PC-3 (cell line): Measurements from ENCODE around the gene TCERG1L. TPM values are rescaled to one million over a fixed set of nuclear protein-coding genes. Genes with fewer than 3 reads are reported as not detected.
"Not testable (repeated sequence)": the region's sequence is repeated elsewhere in the genome, so short reads cannot be mapped to it uniquely, and the experiment has no call there.

ENCODE experiments used
- ATAC-seq: fragments of 200-7000 bp; cut with Tn5 transposase; 2 replicates; pipeline ENCODE4 v1.9.1; 2020; ENCODE audit warnings: mild to moderate bottlenecking, moderate library complexity
- BruUV-seq: library from RNA; stranded (reverse); fragments of 400-500 nt; replicated peaks from 2 replicates; lab custom pipeline; 2021; lab: Mats Ljungman, UMichigan
- CTCF ChIA-PET: fragments of 300-600 bp; sonication (Branson Sonifier 250); formaldehyde crosslinking; loops from one replicate; lab custom pipeline; 2022; ENCODE audit warnings: antibody characterized with exemption; lab: Charles Lee
- POLR2A ChIA-PET: fragments of 300-600 bp; sonication (Branson Sonifier 250); formaldehyde crosslinking; loops from one replicate; lab custom pipeline; 2022; ENCODE audit warnings: antibody characterized with exemption; ENCODE audit not compliant: unreplicated experiment; lab: Charles Lee
- DNase-seq: peaks from one replicate; pipeline ENCODE4 v3.0.0-alpha.2; 2015
- H2AFZ ChIP-seq: fragments of 300-600 bp; sonication (generic); 2 replicates; pipeline ENCODE4 v1.6.0; 2016; ENCODE audit warnings: antibody characterized with exemption, low read length
- H3F3A ChIP-seq: fragments of 300-600 bp; sonication (generic); one replicate; pipeline ENCODE4 v1.6.0; 2017; ENCODE audit warnings: antibody characterized with exemption, low read length, control low read depth, mild to moderate bottlenecking; ENCODE audit not compliant: unreplicated experiment
- H3K27ac ChIP-seq: fragments of 300-600 bp; sonication (generic); 2 replicates; pipeline ENCODE4 v1.5.1; 2016; ENCODE audit warnings: mild to moderate bottlenecking, low read length
- H3K27me3 ChIP-seq: fragments of 300-600 bp; sonication (generic); 2 replicates; pipeline ENCODE4 v1.6.1; 2016; ENCODE audit warnings: low read length, mixed read lengths
- H3K36me3 ChIP-seq: fragments of 300-600 bp; sonication (generic); 2 replicates; pipeline ENCODE4 v1.6.1; 2016; ENCODE audit warnings: low read depth, mixed run types, low read length, mixed read lengths
- H3K4me1 ChIP-seq: fragments of 300-600 bp; sonication (generic); 2 replicates; pipeline ENCODE4 v1.5.1; 2016; ENCODE audit warnings: low read length; ENCODE audit not compliant: insufficient read depth
- H3K4me2 ChIP-seq: fragments of 300-600 bp; sonication (generic); 2 replicates; pipeline ENCODE4 v1.6.0; 2016; ENCODE audit warnings: low read length
- H3K4me3 ChIP-seq: fragments of 300-600 bp; sonication (generic); 2 replicates; pipeline ENCODE4 v1.5.1; 2016; ENCODE audit warnings: mild to moderate bottlenecking, low read length, mixed read lengths
- H3K79me2 ChIP-seq: fragments of 300-600 bp; sonication (generic); 2 replicates; pipeline ENCODE4 v1.6.1; 2017; ENCODE audit warnings: low read length, mixed read lengths
- H3K9ac ChIP-seq: fragments of 300-600 bp; sonication (generic); 2 replicates; pipeline ENCODE4 v1.6.0; 2016; ENCODE audit warnings: mild to moderate bottlenecking, low read length
- H3K9me2 ChIP-seq: fragments of 300-600 bp; sonication (generic); replicated peaks from 2 replicates; pipeline ENCODE4 v1.6.1; 2016; ENCODE audit warnings: mixed run types, low read length, mixed read lengths
- H3K9me3 ChIP-seq: fragments of 300-600 bp; sonication (generic); 2 replicates; pipeline ENCODE4 v1.6.1; 2016; ENCODE audit warnings: low read length, mixed read lengths
- H4K20me1 ChIP-seq: fragments of 300-600 bp; sonication (generic); 2 replicates; pipeline ENCODE4 v1.6.1; 2016; ENCODE audit warnings: low read length, mixed read lengths
- CTCF ChIP-seq: fragments of 300-600 bp; sonication (generic); conservative IDR thresholded peaks from 2 replicates; pipeline ENCODE4 v1.5.1; 2017; ENCODE audit warnings: antibody characterized with exemption, low read depth, mild to moderate bottlenecking, low read length
- EZH2 ChIP-seq: fragments of 300-600 bp; sonication (generic); IDR thresholded peaks from one replicate; pipeline ENCODE4 v1.6.1; 2017; ENCODE audit warnings: antibody characterized with exemption, mild to moderate bottlenecking, low read length; ENCODE audit not compliant: unreplicated experiment
- EZH2phosphoT487 ChIP-seq: fragments of 300-600 bp; sonication (generic); IDR thresholded peaks from 2 replicates; pipeline ENCODE4 v1.6.1; 2018; ENCODE audit warnings: mild to moderate bottlenecking, antibody characterized with exemption, low read length, borderline replicate concordance
- intact Hi-C: fragments of 100-400 bp; cut with micrococcal nuclease; formaldehyde crosslinking; loops from 2 replicates; pipeline ENCODE4 v1.9.0; 2023
- total RNA-seq: library from RNA; depleted of rRNA; stranded (reverse); fragments of >200 nt; gene quantifications from 2 replicates; pipeline ENCODE4 v1.2.3, GENCODE V29; 2014

Gene TCERG1L
- total RNA-seq, 1 experiment from 2014 or later = not detected

- H3K9ac ChIP-seq = no peak overlapping the region
- H3K27me3 ChIP-seq = no peaks in the 10 kb centered on the region
- DNase-seq (no peak), ATAC-seq (no peak)
- H3K4me1 ChIP-seq = no peaks in the 10 kb centered on the region
- H4K20me1 ChIP-seq = no peaks in the 10 kb centered on the region
- BruUV-seq = no TSS peak
- intact Hi-C loops = no loop called here
- no peaks in the 10 kb centered on the region for H3K79me2 ChIP-seq
- H3F3A ChIP-seq = no peaks in the 10 kb centered on the region
- no peaks in the 10 kb centered on the region for H3K9me2 ChIP-seq
- no peaks in the 10 kb centered on the region for H3K9me3 ChIP-seq
- ChIA-PET POLR2A (no interaction called here), CTCF (no interaction called here)
- no peak overlapping the region for H3K27ac ChIP-seq
- no peak for TF ChIP-seq CTCF
- TF ChIP-seq EZH2 = no peak
- no peak overlapping the region for H3K4me2 ChIP-seq
- no peaks in the 10 kb centered on the region for H3K36me3 ChIP-seq
- H3K4me3 ChIP-seq = no peak overlapping the region
- H2AFZ ChIP-seq = no peak overlapping the region
Measured at GRCh38 chr10:131080571-131080970, 230.9 kb downstream of the TCERG1L start.

GRCh38 chr10:131079314-131079713 lies 232.2 kb downstream of the TCERG1L start:
- DNase-seq = no peak
- Histone ChIP-seq H3K4me1 (no peaks in the 10 kb centered on the region), H3K4me2 (no peak overlapping the region), H3K9me3 (no peaks in the 10 kb centered on the region), H3K36me3 (no peaks in the 10 kb centered on the region), H3F3A (no peaks in the 10 kb centered on the region), H3K9ac (no peak overlapping the region), H3K79me2 (no peaks in the 10 kb centered on the region), H3K4me3 (no peak overlapping the region), H3K27me3 (no peaks in the 10 kb centered on the region), H3K27ac (no peak overlapping the region), H2AFZ (no peak overlapping the region), H4K20me1 (no peaks in the 10 kb centered on the region), H3K9me2 (no peaks in the 10 kb centered on the region)
- no TSS peak for BruUV-seq
- POLR2A ChIA-PET = no interaction called here
- intact Hi-C loops = no loop called here
- CTCF ChIA-PET = no interaction called here
- TF ChIP-seq EZH2phosphoT487 = no peak
- no peak for TF ChIP-seq EZH2
- no peak for ATAC-seq

DNA sequence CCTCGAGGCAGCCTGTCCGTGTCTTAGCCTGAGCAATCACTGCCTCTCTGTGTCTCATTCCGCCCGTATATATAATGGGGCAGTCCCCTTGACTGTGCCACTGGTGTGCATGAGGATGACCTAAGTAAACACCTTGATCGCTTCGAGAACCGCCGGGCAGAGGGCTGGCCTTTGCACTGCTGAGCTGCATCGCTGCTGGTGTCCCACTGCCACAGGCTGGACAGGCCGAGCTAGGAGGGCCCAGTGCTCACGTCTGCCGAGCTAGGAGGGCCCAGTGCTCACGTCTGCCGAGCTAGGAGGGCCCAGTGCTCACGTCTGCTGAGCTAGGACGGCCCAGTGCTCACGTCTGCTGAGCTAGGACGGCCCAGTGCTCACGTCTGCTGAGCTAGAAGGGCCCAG lies 232.6 kb downstream of the TCERG1L start:
- H4K20me1 ChIP-seq, H3K9ac ChIP-seq, H3K36me3 ChIP-seq, H3K79me2 ChIP-seq, CTCF ChIA-PET, intact Hi-C loops, ATAC-seq, H3K27ac ChIP-seq, H3K4me3 ChIP-seq, H3K4me2 ChIP-seq, H3K9me2 ChIP-seq, H3K4me1 ChIP-seq, H3K9me3 ChIP-seq, H2AFZ ChIP-seq, H3F3A ChIP-seq, BruUV-seq, POLR2A ChIA-PET, DNase-seq, H3K27me3 ChIP-seq: not testable (repeated sequence)
